Testis (tissue), 2 donors: ENCODE data around the gene CTXND1.

ENCODE experiments used
- POLR2A ChIP-seq: fragments of 450-650 bp; IDR thresholded peaks from one replicate; pipeline ENCODE4 v1.6.1; 2017; ENCODE audit warnings: antibody characterized with exemption, mild to moderate bottlenecking, moderate library complexity
- TF ChIP-seq, protein P1 (sequence below), 3 experiments: fragments of 450-650 bp in 2 of 3; fragments of 200-600 bp in 1 of 3; sonication (generic) in 1 of 3; IDR thresholded peaks; one replicate each; pipeline ENCODE4 v1.5.1; 2016 to 2019; ENCODE audit warnings: antibody characterized with exemption in 3 of 3, mild to moderate bottlenecking in 2 of 3, moderate library complexity in 1 of 3

DNA sequence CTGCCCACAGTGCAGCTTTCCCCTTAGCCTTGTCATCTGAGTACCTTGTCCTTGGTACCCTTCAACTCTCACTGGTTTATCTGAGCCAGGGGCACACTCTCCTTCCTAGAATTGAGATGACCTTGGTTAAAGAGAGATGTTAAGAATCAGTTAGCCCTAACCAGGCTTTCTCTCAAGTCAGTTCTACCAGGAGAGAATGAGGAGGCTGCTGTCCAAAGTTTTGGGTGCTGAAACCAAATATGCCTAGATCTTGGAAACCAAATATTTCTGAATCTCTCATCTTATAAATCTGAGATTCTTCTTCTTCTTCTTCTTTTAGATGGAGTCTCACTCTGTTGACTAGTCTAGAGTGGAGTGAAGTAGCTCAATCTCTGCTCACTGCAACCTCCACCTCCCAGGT lies 12.0 kb upstream of the CTXND1 start:
- TF ChIP-seq POLR2A = no peak
- TF ChIP-seq, protein P1, sequence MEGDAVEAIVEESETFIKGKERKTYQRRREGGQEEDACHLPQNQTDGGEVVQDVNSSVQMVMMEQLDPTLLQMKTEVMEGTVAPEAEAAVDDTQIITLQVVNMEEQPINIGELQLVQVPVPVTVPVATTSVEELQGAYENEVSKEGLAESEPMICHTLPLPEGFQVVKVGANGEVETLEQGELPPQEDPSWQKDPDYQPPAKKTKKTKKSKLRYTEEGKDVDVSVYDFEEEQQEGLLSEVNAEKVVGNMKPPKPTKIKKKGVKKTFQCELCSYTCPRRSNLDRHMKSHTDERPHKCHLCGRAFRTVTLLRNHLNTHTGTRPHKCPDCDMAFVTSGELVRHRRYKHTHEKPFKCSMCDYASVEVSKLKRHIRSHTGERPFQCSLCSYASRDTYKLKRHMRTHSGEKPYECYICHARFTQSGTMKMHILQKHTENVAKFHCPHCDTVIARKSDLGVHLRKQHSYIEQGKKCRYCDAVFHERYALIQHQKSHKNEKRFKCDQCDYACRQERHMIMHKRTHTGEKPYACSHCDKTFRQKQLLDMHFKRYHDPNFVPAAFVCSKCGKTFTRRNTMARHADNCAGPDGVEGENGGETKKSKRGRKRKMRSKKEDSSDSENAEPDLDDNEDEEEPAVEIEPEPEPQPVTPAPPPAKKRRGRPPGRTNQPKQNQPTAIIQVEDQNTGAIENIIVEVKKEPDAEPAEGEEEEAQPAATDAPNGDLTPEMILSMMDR (IDR thresholded peaks at IDR 0.05) = no peak
